Mucosa of descending colon (tissue), 3 donors: Measurements from ENCODE around the gene PCBP4. TPM values are rescaled to one million over a fixed set of nuclear protein-coding genes. Genes with fewer than 3 reads are reported as not detected.

Experiments
- ATAC-seq: fragments of 200-7000 bp; cut with Tn5 transposase; one replicate; pipeline ENCODE4 v1.9.1; 2020; ENCODE audit warnings: mild to moderate bottlenecking, moderate library complexity
- DNase-seq, 3 donors: peaks; one replicate each; pipeline ENCODE4 v3.0.0-alpha.2; 2020
- H3K36me3 ChIP-seq: fragments of 200-600 bp; one replicate; pipeline ENCODE4 v1.8.0; 2021; ENCODE audit warnings: low read depth, mild to moderate bottlenecking
- H3K4me1 ChIP-seq: fragments of 200-600 bp; one replicate; pipeline ENCODE4 v1.8.0; 2021; ENCODE audit warnings: low read depth, mild to moderate bottlenecking
- H3K4me3 ChIP-seq: fragments of 200-600 bp; one replicate; pipeline ENCODE4 v1.8.0; 2021; ENCODE audit warnings: mild to moderate bottlenecking
- H3K9me3 ChIP-seq: fragments of 200-600 bp; one replicate; pipeline ENCODE4 v1.8.0; 2021; ENCODE audit warnings: mild to moderate bottlenecking
- intact Hi-C, 2 donors: fragments of 100-400 bp; cut with DNase I in 1 of 2; cut with micrococcal nuclease in 1 of 2; formaldehyde crosslinking; loops; one replicate each; pipeline versions ENCODE4 v1.11.0 to v1.11.1; 2022; cut with DNase I, micrococcal nuclease
- total RNA-seq, 3 donors: library from RNA; stranded (reverse); fragmentation: NEBNext Ultra II Directional in 2 of 3; extraction: Animal tissue kit (Norgen Biotek cat#: 25700) in 2 of 3; gene quantifications; one replicate each; pipeline versions ENCODE4 v1.2.1 to v1.2.4, GENCODE V29; 2021 to 2023
- TF ChIP-seq, protein P1 (sequence below): fragments of 200-600 bp; IDR thresholded peaks from one replicate; pipeline ENCODE4 v1.8.0; 2022; ENCODE audit warnings: antibody characterized with exemption, mild to moderate bottlenecking
- donor health status: DM: no; HTN: no; CAD: no; lungs with moderate emphysema.
- donor health status: DM: no; HTN: no; CAD: no.
- donor health status: DM: no; HTN: yes; CAD: no.

The PCBP4 gene
- total RNA-seq, 3 donors from 2014 or later: 17.8 to 41.9 (median 25.9) TPM

DNA sequence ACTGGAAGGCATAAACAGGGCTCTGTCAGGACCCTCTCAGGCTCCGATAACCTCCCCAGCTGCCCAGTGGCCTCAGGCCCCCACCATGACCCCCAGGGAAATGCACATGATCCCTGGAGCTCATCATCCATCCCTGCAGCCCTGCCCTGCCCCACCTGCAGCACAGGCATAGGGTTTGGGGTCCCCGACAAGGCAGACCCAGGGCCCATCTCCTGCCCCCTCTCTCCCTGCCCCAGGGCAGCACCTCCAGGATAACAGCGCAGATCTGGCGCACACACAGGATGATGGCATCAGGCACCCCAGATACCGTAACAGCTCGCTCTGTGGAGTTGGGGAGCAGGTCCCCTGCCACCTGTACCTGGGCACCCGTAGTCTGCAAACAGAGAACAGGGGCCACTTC lies 7.6 kb downstream of the PCBP4 start:
- intact Hi-C loops: no loop called here

DNA sequence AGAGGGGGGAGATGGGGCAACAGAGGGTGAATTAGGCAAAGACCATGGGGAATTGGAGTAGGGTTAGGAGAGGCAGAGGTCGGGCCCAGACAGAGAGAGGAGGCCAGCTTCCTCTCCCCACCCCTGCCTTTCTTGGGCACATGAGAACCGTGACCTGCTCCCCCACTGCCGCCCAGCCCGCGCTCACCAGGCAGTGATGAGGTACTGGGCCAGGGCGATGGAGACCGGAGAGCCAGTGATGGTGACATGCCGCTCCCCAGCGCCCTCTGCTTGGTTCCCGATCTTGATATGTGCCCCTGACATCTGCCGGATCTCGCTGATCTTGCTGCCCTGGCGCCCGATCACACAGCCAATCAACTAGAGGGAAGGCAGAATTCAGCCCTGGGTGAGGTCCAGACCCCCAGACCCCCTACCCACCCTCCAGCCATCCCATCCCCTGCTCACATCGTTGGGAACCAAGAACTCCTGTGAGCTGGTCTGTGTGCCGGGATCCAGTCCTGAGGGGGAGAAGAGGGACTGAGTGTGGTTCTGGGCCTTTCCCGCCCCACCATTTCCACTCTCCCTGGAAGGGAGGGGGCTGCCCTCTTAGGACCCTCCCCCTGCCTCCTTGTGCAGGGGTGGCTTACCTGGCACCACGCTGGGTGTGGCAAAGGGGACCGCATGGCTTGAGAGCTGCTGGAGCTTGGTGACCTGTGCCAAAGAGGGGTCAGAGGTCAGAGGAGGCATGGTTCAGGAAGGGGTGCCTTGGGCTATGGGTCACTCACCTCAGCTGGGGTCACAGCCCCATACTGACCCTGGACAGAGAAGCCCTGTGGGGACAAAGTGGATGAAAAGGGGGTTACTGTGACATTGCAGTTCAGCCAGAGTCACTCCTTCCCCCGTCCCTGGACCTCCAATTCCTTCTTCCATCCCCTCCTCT lies 8.4 kb downstream of the PCBP4 start:
- H3K9me3 ChIP-seq: no peaks in the 10 kb centered on the region
- TF ChIP-seq, protein P1, sequence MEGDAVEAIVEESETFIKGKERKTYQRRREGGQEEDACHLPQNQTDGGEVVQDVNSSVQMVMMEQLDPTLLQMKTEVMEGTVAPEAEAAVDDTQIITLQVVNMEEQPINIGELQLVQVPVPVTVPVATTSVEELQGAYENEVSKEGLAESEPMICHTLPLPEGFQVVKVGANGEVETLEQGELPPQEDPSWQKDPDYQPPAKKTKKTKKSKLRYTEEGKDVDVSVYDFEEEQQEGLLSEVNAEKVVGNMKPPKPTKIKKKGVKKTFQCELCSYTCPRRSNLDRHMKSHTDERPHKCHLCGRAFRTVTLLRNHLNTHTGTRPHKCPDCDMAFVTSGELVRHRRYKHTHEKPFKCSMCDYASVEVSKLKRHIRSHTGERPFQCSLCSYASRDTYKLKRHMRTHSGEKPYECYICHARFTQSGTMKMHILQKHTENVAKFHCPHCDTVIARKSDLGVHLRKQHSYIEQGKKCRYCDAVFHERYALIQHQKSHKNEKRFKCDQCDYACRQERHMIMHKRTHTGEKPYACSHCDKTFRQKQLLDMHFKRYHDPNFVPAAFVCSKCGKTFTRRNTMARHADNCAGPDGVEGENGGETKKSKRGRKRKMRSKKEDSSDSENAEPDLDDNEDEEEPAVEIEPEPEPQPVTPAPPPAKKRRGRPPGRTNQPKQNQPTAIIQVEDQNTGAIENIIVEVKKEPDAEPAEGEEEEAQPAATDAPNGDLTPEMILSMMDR: no peak
- no peak overlapping the region for H3K4me3 ChIP-seq
- DNase-seq (peak in 2 of 3 donors; percentile 18 to 33), ATAC-seq (no peak)
- H3K36me3 ChIP-seq: no peaks in the 10 kb centered on the region
- intact Hi-C loops: no loop called here
- peaks cover 7% of the 10 kb centered on the region for H3K4me1 ChIP-seq

More for the DNA sequence above, 7.6 kb downstream of the PCBP4 start:
- Histone ChIP-seq H3K9me3 (no peaks in the 10 kb centered on the region), H3K4me3 (no peak overlapping the region), H3K4me1 (peaks cover 7% of the 10 kb centered on the region), H3K36me3 (no peaks in the 10 kb centered on the region)
- DNase-seq (peak in 2 of 3 donors; percentile 15 to 30), ATAC-seq (no peak)
- TF ChIP-seq, protein P1: no peak

DNA sequence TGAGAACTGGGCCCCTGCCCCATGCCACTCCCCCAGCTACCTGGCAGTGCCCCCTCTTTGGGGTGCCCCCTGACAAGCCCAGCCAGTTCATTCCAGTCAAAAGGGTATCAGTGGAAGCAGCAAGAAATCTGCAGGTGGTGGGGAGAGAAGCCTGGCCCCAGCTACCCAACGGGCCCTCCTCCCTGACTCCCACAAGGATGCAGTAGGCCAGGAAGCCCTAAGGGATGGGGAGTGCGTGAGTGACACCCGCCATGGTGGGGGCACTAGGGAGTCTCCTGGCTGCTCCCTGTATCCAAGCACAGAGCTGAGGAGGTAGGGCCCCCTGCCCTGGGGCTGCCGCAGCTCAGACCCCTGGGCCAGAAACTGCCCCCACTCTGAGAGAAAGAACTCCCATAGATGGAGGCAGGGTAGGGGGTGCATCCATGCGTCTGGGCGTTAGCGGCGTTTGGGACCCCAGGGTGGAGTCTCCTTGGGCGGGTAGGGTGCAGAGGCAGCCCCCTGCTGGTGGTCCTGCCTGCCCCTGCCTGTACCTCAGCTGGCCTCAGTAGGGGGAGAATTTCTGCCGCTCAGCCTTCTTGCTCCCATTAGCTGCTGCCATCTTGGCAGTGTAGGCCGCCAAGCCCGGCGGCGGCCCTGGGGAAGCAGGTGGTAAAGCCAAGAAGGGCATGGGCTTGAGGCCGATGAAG lies 9.6 kb downstream of the PCBP4 start:
- TF ChIP-seq, protein P1: no peak

DNA sequence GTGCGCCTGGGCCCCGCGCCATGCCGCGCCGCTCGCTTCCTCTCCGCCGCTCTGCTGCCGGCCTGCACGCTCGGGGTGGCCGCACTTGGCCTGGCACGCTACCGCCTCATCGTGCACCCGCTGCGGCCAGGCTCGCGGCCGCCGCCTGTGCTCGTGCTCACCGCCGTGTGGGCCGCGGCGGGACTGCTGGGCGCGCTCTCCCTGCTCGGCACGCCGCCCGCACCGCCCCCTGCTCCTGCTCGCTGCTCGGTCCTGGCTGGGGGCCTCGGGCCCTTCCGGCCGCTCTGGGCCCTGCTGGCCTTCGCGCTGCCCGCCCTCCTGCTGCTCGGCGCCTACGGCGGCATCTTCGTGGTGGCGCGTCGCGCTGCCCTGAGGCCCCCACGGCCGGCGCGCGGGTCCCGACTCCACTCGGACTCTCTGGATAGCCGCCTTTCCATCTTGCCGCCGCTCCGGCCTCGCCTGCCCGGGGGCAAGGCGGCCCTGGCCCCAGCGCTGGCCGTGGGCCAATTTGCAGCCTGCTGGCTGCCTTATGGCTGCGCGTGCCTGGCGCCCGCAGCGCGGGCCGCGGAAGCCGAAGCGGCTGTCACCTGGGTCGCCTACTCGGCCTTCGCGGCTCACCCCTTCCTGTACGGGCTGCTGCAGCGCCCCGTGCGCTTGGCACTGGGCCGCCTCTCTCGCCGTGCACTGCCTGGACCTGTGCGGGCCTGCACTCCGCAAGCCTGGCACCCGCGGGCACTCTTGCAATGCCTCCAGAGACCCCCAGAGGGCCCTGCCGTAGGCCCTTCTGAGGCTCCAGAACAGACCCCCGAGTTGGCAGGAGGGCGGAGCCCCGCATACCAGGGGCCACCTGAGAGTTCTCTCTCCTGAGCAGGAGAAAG lies 11.1 kb downstream of the PCBP4 start:
- H3K4me3 ChIP-seq: no peak overlapping the region
- intact Hi-C loops: no loop called here
- peaks cover 7% of the 10 kb centered on the region for H3K4me1 ChIP-seq
- no peaks in the 10 kb centered on the region for H3K9me3 ChIP-seq
- TF ChIP-seq, protein P1: peak; percentile 17
- peak; percentile 77 for ATAC-seq
- H3K36me3 ChIP-seq: no peaks in the 10 kb centered on the region
- peak in 2 of 3 donors; percentile 56 to 64 for DNase-seq

More for the DNA sequence above, 9.6 kb downstream of the PCBP4 start:
- ATAC-seq (no peak), DNase-seq (peak in 2 of 3 donors; percentile 17 to 41)
- Histone ChIP-seq H3K4me1 (peaks cover 7% of the 10 kb centered on the region), H3K36me3 (no peaks in the 10 kb centered on the region), H3K4me3 (no peak overlapping the region), H3K9me3 (no peaks in the 10 kb centered on the region)
- intact Hi-C loops: no loop called here
